Activated naive CD8-positive, alpha-beta T cell (primary cell): ENCODE measurements around the gene ELMO1.
A peak's percentile ranks its signal among the peaks of the same experiment; 100 is the strongest.

Source experiments
- H3K27ac Mint-ChIP-seq: one replicate; pipeline ENCODE4 v1.8.0; 2021; ENCODE audit warnings: mixed read lengths
- H3K27me3 Mint-ChIP-seq: one replicate; pipeline ENCODE4 v1.8.0; 2021; ENCODE audit warnings: mixed read lengths
- H3K36me3 Mint-ChIP-seq: one replicate; pipeline ENCODE4 v1.8.0; 2021; ENCODE audit warnings: mixed read lengths
- H3K4me1 Mint-ChIP-seq: one replicate; pipeline ENCODE4 v1.8.0; 2021; ENCODE audit warnings: low read depth, mixed read lengths
- H3K4me3 Mint-ChIP-seq: one replicate; pipeline ENCODE4 v1.8.0; 2021; ENCODE audit warnings: mild to moderate bottlenecking, mixed read lengths
- H3K9me3 Mint-ChIP-seq: one replicate; pipeline ENCODE4 v1.8.0; 2021; ENCODE audit warnings: low read depth, mixed read lengths

Gene ELMO1

DNA sequence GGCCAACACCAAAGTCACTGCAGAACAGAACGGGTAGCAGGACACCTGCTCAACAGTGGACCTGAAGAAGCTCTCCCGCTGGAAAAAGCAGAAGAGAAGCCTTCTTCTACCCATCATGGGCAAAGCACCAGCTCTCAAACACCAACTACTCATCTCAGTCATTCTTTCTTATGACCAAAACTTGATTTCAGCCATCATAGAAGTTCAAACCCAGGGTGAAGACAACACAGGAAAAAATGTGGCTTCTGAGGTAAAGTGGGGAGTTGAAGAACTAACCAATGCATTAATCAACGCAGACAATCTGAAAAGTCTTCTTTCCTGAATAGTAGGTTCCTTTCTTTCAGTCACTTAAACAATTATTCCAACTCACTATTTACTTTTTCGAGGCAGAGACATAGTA is 83.3 kb downstream of the ELMO1 start:
- Mint-ChIP-seq H3K27ac (peak overlapping the region; percentile 99), H3K27me3 (no peaks in the 10 kb centered on the region), H3K4me1 (peaks cover 81% of the 10 kb centered on the region), H3K9me3 (peaks cover 4% of the 10 kb centered on the region), H3K4me3 (peak overlapping the region; percentile 44), H3K36me3 (peaks cover 19% of the 10 kb centered on the region)

DNA sequence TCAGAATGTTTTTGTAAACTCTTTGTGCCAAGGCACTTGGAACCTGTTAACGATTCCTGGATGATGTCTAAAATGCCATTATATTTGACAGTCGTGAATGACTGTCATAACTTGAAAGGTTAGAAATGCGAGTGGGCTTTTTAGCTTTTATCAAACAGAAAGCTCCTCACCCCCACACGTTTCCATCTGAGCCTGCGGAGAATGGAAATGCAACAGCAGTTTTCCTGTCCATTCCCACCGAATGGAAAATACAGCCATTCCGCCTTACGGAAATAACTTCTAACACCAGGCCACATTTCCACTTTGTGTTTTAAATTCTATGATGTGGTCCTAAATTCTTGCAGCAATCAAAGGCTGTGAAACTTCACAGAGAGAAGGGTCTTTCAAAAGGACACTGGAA is 83.8 kb downstream of the ELMO1 start:
- Mint-ChIP-seq H3K4me1 (peaks cover 82% of the 10 kb centered on the region), H3K27ac (peak overlapping the region; percentile 99), H3K36me3 (peaks cover 14% of the 10 kb centered on the region), H3K4me3 (peak overlapping the region; percentile 44), H3K27me3 (no peaks in the 10 kb centered on the region), H3K9me3 (peaks cover 4% of the 10 kb centered on the region)

DNA sequence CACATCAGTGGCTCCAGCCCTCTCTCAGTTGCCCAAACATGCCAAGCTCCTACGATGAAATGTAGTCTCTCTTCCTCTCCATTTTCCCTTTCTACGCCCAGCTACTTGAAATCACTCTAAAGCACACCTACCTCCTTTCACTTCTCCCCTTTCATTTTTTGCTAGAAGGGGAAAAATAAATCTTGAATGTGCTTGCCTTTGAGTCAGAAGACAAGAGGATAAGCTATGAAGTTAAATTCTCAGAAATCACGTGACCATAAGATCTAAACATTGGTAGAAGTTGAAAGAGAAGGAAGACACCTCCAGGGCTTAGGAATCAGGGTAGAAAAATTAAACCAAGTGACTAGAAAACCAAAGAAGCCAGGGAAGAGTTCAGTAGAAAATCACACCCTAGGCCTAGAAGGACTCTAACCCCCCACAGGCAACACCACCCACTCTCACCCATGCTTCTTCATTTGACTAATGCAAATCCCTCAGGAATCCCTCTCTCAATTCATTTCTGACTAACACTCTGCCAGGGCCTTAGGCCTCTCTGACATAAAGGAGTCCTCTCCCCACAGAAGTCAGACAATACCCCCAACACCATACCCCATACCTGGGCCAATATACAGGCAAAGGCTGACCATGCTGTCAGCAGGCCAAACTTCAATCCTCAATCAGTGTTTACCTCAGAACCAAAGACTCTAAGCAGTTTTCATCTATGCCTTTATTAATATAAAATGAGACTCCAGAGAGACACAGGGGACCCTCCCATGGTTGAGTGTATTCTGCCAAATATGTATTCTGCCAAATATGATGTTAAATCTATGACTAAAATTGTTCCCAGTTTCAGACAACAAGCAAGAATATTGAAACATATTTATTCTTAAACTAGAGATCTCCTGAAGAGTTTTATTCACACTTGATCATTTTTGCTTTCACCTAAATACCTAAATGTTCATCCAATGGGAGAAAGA is 84.8 kb downstream of the ELMO1 start:
- Mint-ChIP-seq H3K9me3 (peaks cover 4% of the 10 kb centered on the region), H3K27me3 (no peaks in the 10 kb centered on the region), H3K36me3 (peaks cover 12% of the 10 kb centered on the region), H3K27ac (peak overlapping the region; percentile 99), H3K4me1 (peaks cover 86% of the 10 kb centered on the region), H3K4me3 (peak overlapping the region; percentile 66)

DNA sequence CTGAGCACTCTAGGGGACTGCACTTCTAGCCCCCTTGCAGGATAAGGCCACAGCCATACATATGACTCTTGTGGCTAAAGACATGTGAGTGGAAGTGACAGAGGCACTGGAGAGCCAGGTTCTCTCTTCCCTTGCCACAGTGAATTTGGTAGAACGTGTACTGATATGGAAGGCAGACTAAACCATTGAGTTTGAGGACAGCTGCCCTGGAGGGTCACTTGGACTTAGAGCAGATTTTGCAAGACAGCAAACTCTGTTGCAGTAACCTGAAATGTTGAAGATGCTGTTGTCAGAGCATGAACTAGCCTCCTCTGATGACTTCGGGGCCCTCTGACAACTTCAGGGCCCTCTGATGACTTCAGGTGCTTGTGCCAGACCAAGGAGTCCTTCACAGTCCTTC is 85.9 kb downstream of the ELMO1 start:
- Mint-ChIP-seq H3K4me1 (peaks cover 87% of the 10 kb centered on the region), H3K36me3 (peaks cover 16% of the 10 kb centered on the region), H3K9me3 (peaks cover 4% of the 10 kb centered on the region), H3K27me3 (no peaks in the 10 kb centered on the region), H3K27ac (peak overlapping the region; percentile 99), H3K4me3 (peak overlapping the region; percentile 66)

DNA sequence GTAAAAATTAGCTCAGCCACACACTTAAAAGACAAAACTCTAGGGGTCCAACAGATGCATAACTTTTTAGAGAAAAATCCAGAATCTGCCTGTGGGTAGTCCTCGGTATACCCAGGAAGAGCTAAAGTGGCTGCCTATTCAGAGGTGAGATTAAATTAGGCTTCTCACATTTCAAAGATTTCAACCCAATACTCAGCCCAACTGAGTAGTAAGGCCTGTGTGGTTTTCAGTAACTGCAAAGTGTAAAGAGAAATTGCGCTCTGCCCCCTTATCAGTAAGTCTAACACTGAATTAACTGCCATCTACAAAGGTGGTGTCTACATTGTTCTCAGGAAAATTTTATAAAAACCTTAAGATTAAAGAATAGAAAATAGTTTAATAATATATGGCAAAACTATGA is 88.2 kb downstream of the ELMO1 start:
- Mint-ChIP-seq H3K27me3 (no peaks in the 10 kb centered on the region), H3K4me3 (peak overlapping the region; percentile 38), H3K4me1 (peaks cover 83% of the 10 kb centered on the region), H3K27ac (peak overlapping the region; percentile 78), H3K36me3 (peaks cover 16% of the 10 kb centered on the region), H3K9me3 (peaks cover 1% of the 10 kb centered on the region)

DNA sequence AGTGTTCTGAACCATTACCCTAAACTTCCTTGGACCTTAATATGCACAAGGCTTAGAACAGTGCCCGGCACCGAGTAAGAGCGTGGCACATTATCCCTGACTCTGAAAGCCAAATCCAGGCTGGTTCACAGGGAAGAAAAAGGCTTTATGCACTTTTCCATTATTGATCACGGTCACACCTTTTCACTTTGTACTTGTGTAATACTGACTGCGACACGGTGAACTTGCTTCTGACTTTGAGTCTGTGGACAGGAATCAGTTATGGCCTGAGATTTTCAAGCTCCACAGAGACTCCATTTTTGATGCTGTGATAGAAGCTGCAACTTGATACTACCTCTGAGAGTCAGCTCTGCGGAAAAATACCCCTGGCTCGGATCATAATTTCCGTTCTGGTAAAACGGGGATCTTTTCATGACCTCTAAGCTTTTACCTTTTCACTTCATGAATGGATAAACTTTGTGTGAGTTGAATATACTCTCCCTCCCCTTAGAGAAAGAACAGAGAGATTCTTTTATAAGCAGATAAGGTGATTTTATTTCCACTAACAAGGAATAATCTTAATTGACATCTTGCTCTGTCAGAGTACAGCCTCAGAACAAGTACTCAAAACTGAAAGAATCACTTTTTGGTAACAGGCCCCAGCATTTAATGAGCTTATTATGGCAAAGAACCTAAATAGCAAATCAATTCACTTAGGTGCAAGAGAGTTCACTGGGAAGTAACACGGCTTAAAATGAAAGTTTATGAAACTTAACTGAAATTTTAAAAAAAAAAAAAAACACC is 88.8 kb downstream of the ELMO1 start:
- no peaks in the 10 kb centered on the region for H3K27me3 Mint-ChIP-seq
- H3K27ac Mint-ChIP-seq: peak overlapping the region; percentile 78
- H3K4me3 Mint-ChIP-seq: peak overlapping the region; percentile 38

DNA sequence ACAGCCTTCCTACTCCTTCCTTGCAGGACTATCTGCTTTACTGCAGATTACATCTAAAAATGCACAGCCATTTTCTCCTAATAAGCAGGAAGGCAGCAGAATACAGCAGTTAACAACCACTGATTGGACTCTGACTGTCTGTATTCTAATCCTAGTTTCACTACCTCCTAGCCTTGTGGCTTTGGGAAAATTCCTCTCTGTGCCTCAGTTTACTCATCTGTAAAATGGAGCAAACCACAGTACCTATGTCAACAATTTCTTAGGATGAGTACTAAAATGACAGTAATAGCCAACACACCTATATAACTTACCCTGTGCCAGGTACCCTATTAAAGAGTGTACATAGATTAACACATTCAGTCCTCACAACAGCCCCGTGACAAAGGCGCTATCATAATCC is 89.5 kb downstream of the ELMO1 start:
- Mint-ChIP-seq H3K36me3 (peaks cover 16% of the 10 kb centered on the region), H3K4me1 (peaks cover 83% of the 10 kb centered on the region), H3K9me3 (no peaks in the 10 kb centered on the region), H3K27me3 (no peaks in the 10 kb centered on the region), H3K4me3 (no peak overlapping the region), H3K27ac (no peak overlapping the region)

More for the DNA sequence above, 88.8 kb downstream of the ELMO1 start:
- no peaks in the 10 kb centered on the region for H3K9me3 Mint-ChIP-seq
- H3K4me1 Mint-ChIP-seq: peaks cover 83% of the 10 kb centered on the region
- H3K36me3 Mint-ChIP-seq: peaks cover 16% of the 10 kb centered on the region

DNA sequence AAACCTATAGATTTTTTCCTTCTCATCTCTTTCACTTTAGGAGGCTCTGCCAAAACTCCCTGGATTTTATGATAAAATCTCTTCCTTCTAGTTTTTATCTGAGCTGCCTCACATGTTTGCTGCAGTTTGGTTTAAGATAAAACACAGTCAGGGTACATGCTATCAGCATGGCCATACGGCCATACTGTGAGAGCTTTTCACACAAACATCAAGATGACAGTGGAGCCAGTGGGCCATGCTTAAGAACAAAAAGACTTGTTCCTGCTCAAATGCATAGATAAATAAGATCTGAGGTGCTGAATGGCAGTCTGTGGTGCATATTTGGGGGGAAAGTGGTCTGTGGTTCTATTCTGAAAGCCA is 91.0 kb downstream of the ELMO1 start:
- Mint-ChIP-seq H3K9me3 (no peaks in the 10 kb centered on the region), H3K4me1 (peaks cover 80% of the 10 kb centered on the region), H3K27me3 (no peaks in the 10 kb centered on the region), H3K4me3 (no peak overlapping the region), H3K36me3 (peaks cover 8% of the 10 kb centered on the region), H3K27ac (peak overlapping the region; percentile 8)

DNA sequence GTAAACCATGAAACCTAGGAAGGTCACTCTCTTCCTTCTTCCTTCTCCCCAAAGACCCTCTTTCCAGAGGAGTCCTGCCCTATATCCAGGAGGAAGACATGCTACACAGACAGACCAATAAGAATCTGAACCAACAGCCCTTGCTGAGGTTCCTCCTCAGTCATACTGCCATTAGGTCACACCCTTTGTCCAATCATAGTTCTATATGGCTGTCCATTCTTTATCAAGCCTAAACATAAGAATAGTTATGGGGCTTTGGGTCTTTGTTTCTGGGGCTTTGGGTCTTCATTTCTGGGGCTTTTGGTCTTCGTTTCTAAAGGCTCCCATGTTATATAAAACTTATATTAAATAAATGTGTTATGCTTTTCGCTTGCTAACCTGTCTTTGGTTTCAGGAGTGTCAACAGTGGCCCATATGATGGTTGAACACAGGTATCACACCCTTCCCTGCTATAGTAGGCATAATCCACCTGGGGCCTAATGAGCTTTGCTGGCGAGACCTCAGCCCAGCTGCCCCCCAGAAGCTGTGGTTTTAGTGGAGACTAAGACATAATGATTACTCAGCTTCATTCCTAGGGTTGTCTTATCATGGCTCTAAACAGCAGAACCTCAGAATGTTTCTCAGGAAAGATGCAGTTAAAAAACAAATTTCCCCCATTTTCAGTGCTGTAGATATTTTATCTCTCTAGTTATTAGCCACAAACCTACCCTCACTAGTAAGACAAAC is 91.6 kb downstream of the ELMO1 start:
- peaks cover 80% of the 10 kb centered on the region for H3K4me1 Mint-ChIP-seq
- H3K36me3 Mint-ChIP-seq: peaks cover 6% of the 10 kb centered on the region
- H3K4me3 Mint-ChIP-seq: no peak overlapping the region
- H3K27ac Mint-ChIP-seq: peak overlapping the region; percentile 72
- H3K9me3 Mint-ChIP-seq: no peaks in the 10 kb centered on the region
- H3K27me3 Mint-ChIP-seq: no peaks in the 10 kb centered on the region

DNA sequence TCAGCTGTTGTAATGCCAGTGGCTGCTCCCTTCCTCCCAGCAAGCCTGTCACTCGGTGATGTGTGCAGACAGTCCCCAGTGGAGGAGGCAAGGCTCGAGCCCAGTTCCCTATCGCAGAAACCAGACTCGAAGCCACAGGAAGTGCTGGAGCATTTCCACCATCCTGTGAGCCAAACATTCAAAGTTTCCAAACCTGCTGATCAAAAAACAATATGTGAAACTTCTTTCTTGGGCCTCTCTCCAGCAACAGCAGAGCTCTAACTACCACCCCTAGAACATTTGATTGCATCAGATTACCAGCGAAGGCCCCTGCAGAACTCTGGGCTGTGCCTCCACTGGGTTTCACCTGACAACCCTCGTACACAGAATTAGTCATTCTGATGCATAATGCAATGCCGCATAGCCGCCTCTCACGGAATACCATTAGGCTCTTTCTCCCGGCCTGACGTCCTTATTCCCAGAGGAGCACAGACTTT is 94.0 kb downstream of the ELMO1 start:
- Mint-ChIP-seq H3K4me1 (peaks cover 85% of the 10 kb centered on the region), H3K27ac (peak overlapping the region; percentile 98), H3K27me3 (no peaks in the 10 kb centered on the region), H3K36me3 (peaks cover 6% of the 10 kb centered on the region), H3K4me3 (peak overlapping the region; percentile 93), H3K9me3 (no peaks in the 10 kb centered on the region)

DNA sequence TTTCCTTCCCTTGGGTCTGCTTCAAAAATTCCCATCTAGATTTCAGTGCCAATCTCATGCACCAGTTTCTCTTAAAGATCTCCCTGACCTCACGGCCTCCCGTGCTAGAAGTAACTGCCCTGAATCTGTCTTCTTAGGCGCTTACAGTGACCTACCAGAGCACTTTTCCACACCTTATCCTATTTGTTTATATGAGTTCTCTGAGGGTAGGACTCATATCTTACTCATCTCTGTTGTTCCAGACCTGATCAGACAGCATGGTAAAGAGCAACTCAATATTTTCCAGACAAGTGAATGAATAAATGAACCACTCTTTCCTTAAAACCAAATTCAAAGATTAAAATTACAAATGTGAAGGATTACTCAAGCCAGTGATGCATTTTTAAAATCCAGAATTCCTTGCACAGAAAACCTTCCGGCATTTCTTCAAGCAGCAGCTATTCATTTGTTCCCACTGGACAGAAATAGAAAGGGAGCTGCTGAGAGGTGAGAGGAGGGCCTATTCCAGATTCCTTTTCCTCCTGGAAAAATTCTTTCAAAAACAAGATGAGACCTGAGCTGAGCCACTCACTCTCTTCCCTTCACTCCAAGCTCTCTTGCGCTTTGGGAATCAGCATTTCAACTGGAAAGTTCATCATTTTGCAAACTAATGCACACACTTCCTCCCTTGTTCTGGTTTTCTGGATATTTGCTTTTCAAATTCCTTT is 94.6 kb downstream of the ELMO1 start:
- Mint-ChIP-seq H3K4me1 (peaks cover 81% of the 10 kb centered on the region), H3K4me3 (peak overlapping the region; percentile 93), H3K27me3 (no peaks in the 10 kb centered on the region), H3K9me3 (no peaks in the 10 kb centered on the region), H3K36me3 (peaks cover 6% of the 10 kb centered on the region), H3K27ac (peak overlapping the region; percentile 98)

DNA sequence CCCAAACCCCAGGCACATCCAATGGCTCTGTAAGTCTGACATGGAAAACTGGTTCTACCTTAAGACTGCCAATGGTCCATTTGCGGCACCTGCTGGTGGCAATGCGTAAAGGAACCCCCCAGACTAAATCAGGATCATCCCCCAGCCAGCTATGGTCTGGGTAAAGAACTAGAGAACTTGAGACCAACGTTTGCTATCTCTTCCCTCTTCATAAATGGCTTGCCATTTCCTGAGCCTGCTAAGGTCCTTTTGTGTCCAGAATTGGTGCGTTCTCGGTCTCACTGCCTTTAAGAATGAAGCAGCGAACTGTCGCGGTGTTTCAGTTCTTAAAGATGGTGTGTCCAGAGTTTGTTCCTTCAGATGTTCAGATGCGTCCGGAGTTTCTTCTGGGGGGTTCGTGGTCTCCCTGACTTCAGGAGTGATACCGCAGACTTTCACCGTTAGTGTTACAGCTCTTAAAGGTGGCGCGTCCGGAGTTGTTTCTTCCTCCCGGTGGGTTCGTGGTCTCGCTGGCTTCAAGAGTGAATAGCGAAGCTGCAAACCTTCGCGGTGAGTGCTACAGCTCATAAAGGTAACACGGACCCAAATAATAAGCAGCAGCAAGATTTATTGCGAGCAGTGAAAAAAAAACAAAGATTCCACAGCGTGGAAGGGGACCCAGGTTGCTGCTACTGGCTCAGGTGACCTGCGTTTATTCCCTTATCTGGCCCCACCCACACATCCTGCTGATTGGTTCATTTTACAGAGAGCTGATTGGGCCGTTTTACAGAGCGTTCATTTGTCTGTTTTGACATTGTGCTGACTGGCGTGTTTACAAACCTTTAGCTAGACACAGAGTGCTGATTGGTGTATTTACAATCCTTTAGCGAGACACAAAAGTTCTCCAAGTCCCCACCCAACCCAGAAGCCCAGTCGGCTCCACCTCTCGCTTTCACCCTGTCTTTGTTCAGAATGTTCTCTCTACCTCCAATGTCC is 95.4 kb downstream of the ELMO1 start:
- Mint-ChIP-seq H3K9me3 (no peaks in the 10 kb centered on the region), H3K27ac (peak overlapping the region; percentile 98), H3K4me1 (peaks cover 85% of the 10 kb centered on the region), H3K27me3 (no peaks in the 10 kb centered on the region), H3K36me3 (peaks cover 10% of the 10 kb centered on the region), H3K4me3 (peak overlapping the region; percentile 93)

DNA sequence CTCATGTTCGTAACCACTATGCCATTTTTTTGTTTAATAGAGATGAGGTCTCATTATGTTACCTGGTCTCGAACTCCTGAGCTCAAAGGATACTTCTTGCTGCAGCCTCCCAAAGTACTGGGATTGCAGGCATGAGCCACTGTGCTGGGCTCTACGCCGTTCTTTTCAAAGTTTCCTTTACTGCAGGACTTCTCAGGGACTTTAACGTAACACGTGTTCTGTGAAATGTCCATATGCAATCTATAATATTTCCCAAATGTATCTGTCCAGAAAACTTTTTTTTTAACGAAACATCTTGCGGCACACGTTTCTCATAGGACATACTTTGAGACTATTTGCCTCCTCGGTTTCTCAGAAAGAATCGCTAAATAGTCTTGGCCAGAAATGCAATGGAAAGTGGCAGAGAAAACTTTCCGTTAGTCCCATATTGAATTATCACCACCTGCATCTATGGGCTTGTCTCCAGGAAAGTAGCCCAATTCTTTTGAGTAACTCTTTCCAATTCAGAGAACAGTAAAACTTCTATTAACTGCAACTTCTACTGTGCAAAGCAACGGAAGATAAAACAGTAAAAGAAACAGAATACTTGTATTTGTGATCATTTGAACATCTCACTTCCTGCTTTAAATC is 96.3 kb downstream of the ELMO1 start:
- H3K27ac Mint-ChIP-seq: peak overlapping the region; percentile 98
- H3K27me3 Mint-ChIP-seq: no peaks in the 10 kb centered on the region
- H3K36me3 Mint-ChIP-seq: peaks cover 6% of the 10 kb centered on the region
- H3K9me3 Mint-ChIP-seq: no peaks in the 10 kb centered on the region
- peaks cover 82% of the 10 kb centered on the region for H3K4me1 Mint-ChIP-seq
- H3K4me3 Mint-ChIP-seq: peak overlapping the region; percentile 93
